H1 (cell line): ENCODE data around the gene DSCAM. TPM values are rescaled to one million over a fixed set of nuclear protein-coding genes. Genes with fewer than 3 reads are reported as not detected.

Experiments used
- CTCF ChIA-PET: fragments of 300-600 bp; sonication (Branson Sonifier 250); formaldehyde crosslinking; loops from one replicate; lab custom pipeline; 2021; ENCODE audit not compliant: partially characterized antibody; lab: Charles Lee
- POLR2A ChIA-PET: fragments of 300-600 bp; sonication (Branson Sonifier 250); formaldehyde crosslinking; loops from one replicate; lab custom pipeline; 2021; ENCODE audit warnings: inconsistent platforms; ENCODE audit not compliant: partially characterized antibody; lab: Charles Lee
- DNase-seq, 2 experiments: peaks; one replicate each; pipeline versions ENCODE4 v3.0.0 to v3.0.0-alpha.2; 2010 to 2022; ENCODE audit warnings: low spot score in 2 of 2, low read depth in 1 of 2, mixed read lengths in 1 of 2
- FAIRE-seq: peaks from 2 replicates; lab custom pipeline; 2011; peaks lifted over from hg19 to GRCh38; lab: Jason Lieb, UNC
- H2AFZ ChIP-seq: 2 replicates; pipeline ENCODE4 v1.8.1; 2012; ENCODE audit warnings: low read length, inconsistent platforms
- H2AK5ac ChIP-seq: 2 replicates; pipeline ENCODE4 v1.6.1; 2013; ENCODE audit warnings: low read depth, low read length
- H2BK120ac ChIP-seq: replicated peaks from 2 replicates; pipeline ENCODE3; 2013; ENCODE audit warnings: low read depth, low read length, inconsistent platforms
- H2BK12ac ChIP-seq: 2 replicates; pipeline ENCODE4 v1.6.1; 2013; ENCODE audit warnings: low read depth, low read length
- H2BK15ac ChIP-seq: 2 replicates; pipeline ENCODE4 v1.6.1; 2013; ENCODE audit warnings: low read length
- H2BK20ac ChIP-seq: 2 replicates; pipeline ENCODE4 v1.6.1; 2013; ENCODE audit warnings: low read length
- H2BK5ac ChIP-seq: 2 replicates; pipeline ENCODE4 v1.6.1; 2013; ENCODE audit warnings: low read depth, low read length
- H3K14ac ChIP-seq: 2 replicates; pipeline ENCODE4 v1.6.1; 2013; ENCODE audit warnings: inconsistent platforms; ENCODE audit not compliant: insufficient read length
- H3K18ac ChIP-seq: 2 replicates; pipeline ENCODE4 v1.6.1; 2013; ENCODE audit warnings: low read length; ENCODE audit errors: extremely low read depth
- H3K23ac ChIP-seq: 2 replicates; pipeline ENCODE4 v1.6.1; 2013; ENCODE audit warnings: inconsistent platforms; ENCODE audit not compliant: insufficient read length
- H3K23me2 ChIP-seq: 2 replicates; pipeline ENCODE4 v1.6.1; 2013; ENCODE audit warnings: low read depth, low read length
- H3K27ac ChIP-seq: 2 replicates; pipeline ENCODE4 v1.6.1; 2011; ENCODE audit warnings: low read depth, low read length, inconsistent platforms
- H3K27me3 ChIP-seq, 4 experiments: replicated peaks in 1 of 4; 1 replicate in 1 of 4; 2 replicates in 3 of 4; pipeline versions ENCODE4 v1.6.1 to v1.8.1; 2011 to 2013; ENCODE audit warnings: low read length in 3 of 4, mild to moderate bottlenecking in 3 of 4, inconsistent platforms in 2 of 4, mixed read lengths in 2 of 4, moderate library complexity in 1 of 4; ENCODE audit not compliant: control insufficient read depth in 3 of 4, insufficient read depth in 3 of 4; ENCODE audit errors: extremely low read depth in 1 of 4
- H3K36me3 ChIP-seq, 4 experiments: 2 replicates each; pipeline versions ENCODE4 v1.6.1 to v1.8.1; 2011 to 2013; ENCODE audit warnings: mild to moderate bottlenecking in 4 of 4, low read length in 3 of 4, moderate library complexity in 2 of 4, control low read depth in 1 of 4, inconsistent platforms in 1 of 4; ENCODE audit not compliant: insufficient read depth in 4 of 4, control insufficient read depth in 2 of 4
- H3K4ac ChIP-seq: replicated peaks from 2 replicates; pipeline ENCODE3; 2013; ENCODE audit warnings: low read length, low read depth, mixed read lengths, inconsistent platforms; ENCODE audit not compliant: insufficient read length
- H3K4me1 ChIP-seq, 4 experiments: replicated peaks in 1 of 4; 1 replicate in 1 of 4; 2 replicates in 3 of 4; pipeline versions ENCODE4 v1.6.1 to v1.8.1; 2011 to 2013; ENCODE audit warnings: low read length in 3 of 4, inconsistent platforms in 2 of 4, mixed read lengths in 1 of 4; ENCODE audit not compliant: insufficient read depth in 4 of 4, control insufficient read depth in 3 of 4
- H3K4me2 ChIP-seq, 2 experiments: 2 replicates each; pipeline versions ENCODE4 v1.6.1 to v1.8.1; 2011 to 2013; ENCODE audit warnings: low read depth in 2 of 2, low read length in 2 of 2, control low read depth in 1 of 2, inconsistent platforms in 1 of 2, mild to moderate bottlenecking in 1 of 2; ENCODE audit not compliant: insufficient read depth in 1 of 2
- H3K4me3 ChIP-seq, 4 experiments: fragments of 200-600, 300-600 bp in 1 of 4; sonication (generic), shearing (Covaris generic), sonication (Bioruptor Twin) in 1 of 4; 2 replicates each; pipeline versions ENCODE4 v1.5.1 to v1.8.1; 2011 to 2016; ENCODE audit warnings: low read length in 4 of 4, low read depth in 3 of 4, control low read depth in 2 of 4, inconsistent platforms in 2 of 4, mild to moderate bottlenecking in 2 of 4, mixed read lengths in 1 of 4, moderate library complexity in 1 of 4; ENCODE audit not compliant: insufficient read depth in 2 of 4; ENCODE audit errors: extremely low read depth in 1 of 4
- H3K56ac ChIP-seq: replicated peaks from 2 replicates; pipeline ENCODE3; 2013; ENCODE audit warnings: low read depth, mild to moderate bottlenecking, mixed read lengths, low read length, inconsistent platforms; ENCODE audit not compliant: insufficient read length
- H3K79me1 ChIP-seq: 2 replicates; pipeline ENCODE4 v1.6.1; 2013; ENCODE audit warnings: low read depth, low read length, control low read depth
- H3K79me2 ChIP-seq, 2 experiments: 2 replicates each; pipeline versions ENCODE4 v1.6.1 to v1.8.1; 2012 to 2013; ENCODE audit warnings: low read length in 2 of 2, mild to moderate bottlenecking in 2 of 2, inconsistent platforms in 1 of 2; ENCODE audit not compliant: insufficient read depth in 2 of 2, control insufficient read depth in 1 of 2
- H3K9ac ChIP-seq, 4 experiments: replicated peaks in 1 of 4; 1 replicate in 1 of 4; 2 replicates in 3 of 4; pipeline versions ENCODE4 v1.6.1 to v1.8.1; 2011 to 2013; ENCODE audit warnings: low read depth in 3 of 4, low read length in 3 of 4, control low read depth in 2 of 4, mild to moderate bottlenecking in 2 of 4, moderate library complexity in 2 of 4, inconsistent platforms in 1 of 4; ENCODE audit errors: extremely low read depth in 1 of 4
- H3K9me3 ChIP-seq, 2 experiments: 2 replicates each; pipeline versions ENCODE4 v1.6.1 to v1.8.1; 2012 to 2013; ENCODE audit warnings: mild to moderate bottlenecking in 2 of 2, moderate library complexity in 2 of 2, control low read depth in 1 of 2, inconsistent platforms in 1 of 2, low read depth in 1 of 2, low read length in 1 of 2, mixed read lengths in 1 of 2; ENCODE audit not compliant: insufficient read depth in 2 of 2
- H4K20me1 ChIP-seq, 2 experiments: replicated peaks in 1 of 2; 2 replicates each; pipeline versions ENCODE3 to v1.8.1; 2011 to 2013; ENCODE audit warnings: inconsistent platforms in 2 of 2, low read length in 2 of 2, mild to moderate bottlenecking in 1 of 2; ENCODE audit not compliant: insufficient read depth in 2 of 2, control insufficient read depth in 1 of 2
- H4K5ac ChIP-seq: 2 replicates; pipeline ENCODE4 v1.6.1; 2013; ENCODE audit warnings: low read length, low read depth, mixed read lengths, inconsistent platforms; ENCODE audit not compliant: insufficient read length
- H4K8ac ChIP-seq: 2 replicates; pipeline ENCODE4 v1.8.0; 2013; ENCODE audit warnings: mild to moderate bottlenecking, moderate library complexity, low read length, inconsistent platforms; ENCODE audit not compliant: insufficient read depth; ENCODE audit errors: extremely low read depth
- H4K91ac ChIP-seq: replicated peaks from 2 replicates; pipeline ENCODE3; 2013; ENCODE audit warnings: low read length, mixed read lengths, inconsistent platforms; ENCODE audit not compliant: insufficient read length
- CEBPB ChIP-seq: IDR thresholded peaks from 2 replicates; pipeline ENCODE4 v1.6.1; 2012; ENCODE audit warnings: low read depth, low read length
- GABPA ChIP-seq: IDR thresholded peaks from 2 replicates; pipeline ENCODE4 v1.6.1; 2011; ENCODE audit warnings: mild to moderate bottlenecking, low read length, moderate library complexity, borderline replicate concordance; ENCODE audit not compliant: insufficient read depth
- KDM5A ChIP-seq: fragments of 200-600 bp; IDR thresholded peaks from 2 replicates; pipeline ENCODE4 v1.7.1; 2012; ENCODE audit warnings: mild to moderate bottlenecking, low read length, inconsistent platforms, mixed read lengths
- WGBS, 2 experiments: shearing (Covaris generic) in 1 of 2; methylation state at CpG; one replicate each; pipeline versions ENCODE4 v1.1.6 to v1.1.7; 2013 to 2015; ENCODE audit warnings: low lambda C conversion rate in 2 of 2, mixed read lengths in 2 of 2, inconsistent platforms in 1 of 2, low coverage in 1 of 2, missing lambda C conversion rate in 1 of 2; ENCODE audit not compliant: insufficient replicate concordance in 2 of 2, insufficient coverage in 1 of 2, insufficient read length in 1 of 2; ENCODE audit errors: extremely low coverage in 1 of 2, missing lambda C conversion rate in 1 of 2; 5-methylcytosine and 5-hydroxymethylcytosine counted together
- polyA plus RNA-seq, 7 experiments: library from polyadenylated mRNA; depleted of rRNA in 3 of 7; stranded (reverse) in 5 of 7; unstranded in 2 of 7; fragments of >200 nt in 5 of 7; fragments of 200-250 nt in 2 of 7; gene quantifications; 1 replicate in 5 of 7; 2 replicates in 1 of 7; 4 replicates in 1 of 7; pipeline versions ENCODE4 v1.2.1 to v1.2.3, GENCODE V29; 2011 to 2013; ENCODE audit warnings: missing spikeins in 2 of 7, mixed read lengths in 2 of 7
- total RNA-seq: library from RNA; stranded (reverse); fragmentation: NEBNext Ultra II Directional; extraction: Animal tissue kit (Norgen Biotek cat#: 25700); gene quantifications from 2 replicates; pipeline ENCODE4 v1.2.1, GENCODE V29; 2021
- TF ChIP-seq, protein P1 (sequence below): IDR thresholded peaks from 2 replicates; pipeline ENCODE4 v1.6.1; 2012; ENCODE audit warnings: inconsistent platforms

Gene DSCAM
- total and polyA plus RNA-seq, 2 of the 8 experiments (the other 6 are each of a cell fraction or from before 2014, with no cell fraction given): 0.02 to 0.15 TPM

DNA sequence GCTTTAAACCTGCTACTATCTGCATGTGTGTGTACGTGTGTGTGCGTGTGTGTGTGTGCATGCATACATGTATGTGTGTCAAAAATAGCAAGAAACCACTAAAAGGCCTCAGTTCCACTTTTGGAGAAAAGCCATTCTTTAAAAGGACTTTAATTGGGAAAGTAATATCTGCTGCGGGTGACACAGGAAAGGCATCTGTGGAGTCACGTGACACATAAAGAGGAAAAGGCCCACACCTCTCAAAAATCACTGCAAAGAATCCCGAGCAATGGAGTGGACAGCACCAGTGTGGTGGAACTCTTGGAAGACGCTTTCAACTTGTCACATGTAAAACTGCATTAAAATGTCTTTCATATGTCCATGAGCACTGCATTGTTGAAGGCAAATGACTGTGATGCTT lies 63.6 kb downstream of the DSCAM start:
- H3K4ac ChIP-seq: no peak overlapping the region
- peaks cover 0 to 7% (median 2%) of the 10 kb centered on the region in 4 experiments; a peak in 2 of 7 replicates for H3K4me1 ChIP-seq
- POLR2A ChIA-PET: interaction anchor here (0.6 kb wide), 1 partner anchor 262 kb away, joined by 5 read pairs; no protein-coding TSS in a partner anchor
- H3K14ac ChIP-seq: no peak overlapping the region
- no peak overlapping the region for H4K5ac ChIP-seq
- no peak overlapping the region for H4K8ac ChIP-seq
- no peak overlapping the region for H3K23ac ChIP-seq
- WGBS, 2 experiments: 92% methylated on average over 6 of the region's 6 CpGs; no CpG with 5 or more reads in 1 of the 2 experiments
- no peaks in the 10 kb centered on the region for H3K79me1 ChIP-seq
- H3K36me3 ChIP-seq: no peaks in the 10 kb centered on the region
- H3K4me3 ChIP-seq: no peak overlapping the region
- no peak for DNase-seq
- FAIRE-seq: no peak
- no peaks in the 10 kb centered on the region for H3K23me2 ChIP-seq
- no peak overlapping the region for H2AFZ ChIP-seq
- H3K9me3 ChIP-seq: no peaks in the 10 kb centered on the region
- H3K27me3 ChIP-seq: no peaks in the 10 kb centered on the region
- no peak overlapping the region for H3K4me2 ChIP-seq
- H3K79me2 ChIP-seq: no peaks in the 10 kb centered on the region
- 0 out of 2 replicates have a peak overlapping the region, but pooled peaks have one; percentile 7 for H3K27ac ChIP-seq
- no peak overlapping the region for H2BK15ac ChIP-seq
- no peak overlapping the region for H2BK120ac ChIP-seq
- no peaks in the 10 kb centered on the region for H4K20me1 ChIP-seq
- H2BK5ac ChIP-seq: no peak overlapping the region
- H2AK5ac ChIP-seq: no peak overlapping the region
- TF ChIP-seq, protein P1, sequence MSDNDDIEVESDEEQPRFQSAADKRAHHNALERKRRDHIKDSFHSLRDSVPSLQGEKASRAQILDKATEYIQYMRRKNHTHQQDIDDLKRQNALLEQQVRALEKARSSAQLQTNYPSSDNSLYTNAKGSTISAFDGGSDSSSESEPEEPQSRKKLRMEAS: no peak
- no peak for TF ChIP-seq KDM5A
- TF ChIP-seq CEBPB: no peak
- TF ChIP-seq GABPA: no peak
- TF ChIP-seq, all 59 proteins: peak for 0
- Histone ChIP-seq H2BK12ac (no peak overlapping the region), H2BK20ac (no peak overlapping the region), H3K56ac (no peak overlapping the region), H3K9ac (no peak overlapping the region), H4K91ac (no peak overlapping the region), H3K18ac (no peak overlapping the region)
- CTCF ChIA-PET: no interaction called here
